Stimulated activated naive CD4-positive, alpha-beta T cell treated with Interleukin-2 at 50 U/mL for 16 hours (primary cell): Measurements from ENCODE around the gene WDR83.
"Not testable (repeated sequence)": the region's sequence is repeated elsewhere in the genome, so short reads cannot be mapped to it uniquely, and the experiment has no call there.

Experiments used
- DNase-seq: peaks from one replicate; lab custom pipeline; 2025; lab: John Stamatoyannopoulos, UW

Gene WDR83, protein sequence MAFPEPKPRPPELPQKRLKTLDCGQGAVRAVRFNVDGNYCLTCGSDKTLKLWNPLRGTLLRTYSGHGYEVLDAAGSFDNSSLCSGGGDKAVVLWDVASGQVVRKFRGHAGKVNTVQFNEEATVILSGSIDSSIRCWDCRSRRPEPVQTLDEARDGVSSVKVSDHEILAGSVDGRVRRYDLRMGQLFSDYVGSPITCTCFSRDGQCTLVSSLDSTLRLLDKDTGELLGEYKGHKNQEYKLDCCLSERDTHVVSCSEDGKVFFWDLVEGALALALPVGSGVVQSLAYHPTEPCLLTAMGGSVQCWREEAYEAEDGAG

DNA sequence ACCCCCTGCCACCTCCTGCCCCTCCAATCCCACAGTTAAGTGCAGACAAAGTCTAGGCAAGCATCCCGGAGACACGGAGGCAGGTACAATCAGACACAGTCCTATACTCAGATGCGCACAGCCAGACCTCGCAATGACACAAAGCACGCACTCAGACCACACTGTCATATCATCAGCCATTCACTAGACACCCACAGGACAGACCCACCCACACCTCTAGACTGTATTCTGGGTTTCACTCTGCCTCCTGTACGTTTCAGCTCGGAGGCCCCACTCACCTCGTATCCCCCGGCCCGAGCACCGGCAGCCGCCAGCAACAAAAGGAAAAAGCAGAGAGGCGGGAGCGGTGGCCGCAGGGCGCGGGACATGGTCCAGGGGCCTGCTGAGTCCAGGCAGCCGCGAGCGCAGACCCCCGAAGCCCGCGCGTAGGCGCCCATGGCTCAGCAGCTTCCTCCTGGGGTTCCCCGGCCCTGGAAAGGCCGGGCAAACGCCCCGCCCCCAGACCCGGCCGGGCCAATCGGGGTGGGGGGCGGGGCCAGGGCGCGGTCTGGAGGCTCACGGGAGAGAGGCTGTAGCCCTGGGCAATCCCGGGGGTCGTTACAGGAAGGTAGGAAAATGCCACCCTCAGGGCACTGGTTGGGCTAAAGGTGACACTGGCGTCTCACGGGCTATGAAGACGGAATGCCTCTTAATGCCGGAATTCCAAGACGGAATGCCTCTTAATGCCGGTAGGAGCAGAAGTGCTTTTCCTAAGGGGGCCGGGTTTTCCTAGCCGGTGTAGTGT is at the start of gene WDR83, which contains the start of gene MAN2B1:
Gene WDR83 (plus strand): TSS at position 543 of the 784 bp plus-strand sequence. CDS start 2,984 bp downstream, outside the sequence.
Gene MAN2B1 (minus strand): TSS at position 478 of the 784 bp plus-strand sequence. CDS start 41 bp downstream, at position 437.
- peak; percentile 81 for DNase-seq

- no peak for DNase-seq
Measured at GRCh38 chr19:12617646-12618045, 49.0 kb upstream of the WDR83 start.

GRCh38 chr19:12621253-12622024 is 45.2 kb upstream of the WDR83 start:
- DNase-seq: not testable (repeated sequence)

DNA sequence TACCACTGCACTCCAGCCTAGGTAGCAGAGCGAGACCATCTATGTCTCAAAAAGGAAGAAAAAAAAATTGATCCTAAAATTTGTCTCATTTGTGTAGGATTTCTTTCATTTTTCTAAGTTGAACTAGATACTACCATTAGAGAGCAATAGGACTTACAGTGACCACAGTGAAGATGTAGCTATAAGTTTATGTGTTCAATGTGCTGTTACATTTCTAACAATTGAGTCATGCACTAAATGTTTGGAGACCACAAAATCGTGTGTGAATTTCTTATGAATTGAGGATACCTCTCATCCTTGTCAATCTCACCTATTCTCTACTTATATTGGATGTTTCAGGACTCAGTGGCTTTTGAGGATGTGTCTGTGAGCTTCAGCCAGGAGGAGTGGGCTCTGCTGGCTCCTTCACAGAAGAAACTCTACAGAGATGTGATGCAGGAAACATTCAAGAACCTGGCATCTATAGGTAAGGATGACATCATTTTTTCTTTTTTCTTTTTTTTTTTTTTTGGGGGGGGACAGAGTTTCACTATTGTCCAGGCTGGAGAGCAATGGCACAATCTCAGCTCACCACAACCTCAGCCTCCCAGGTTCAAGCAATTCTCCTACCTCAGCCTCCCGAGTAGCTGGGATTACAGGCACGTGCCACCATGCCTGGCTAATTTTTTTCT is 43.1 kb upstream of the WDR83 start:
- no peak for DNase-seq

DNA sequence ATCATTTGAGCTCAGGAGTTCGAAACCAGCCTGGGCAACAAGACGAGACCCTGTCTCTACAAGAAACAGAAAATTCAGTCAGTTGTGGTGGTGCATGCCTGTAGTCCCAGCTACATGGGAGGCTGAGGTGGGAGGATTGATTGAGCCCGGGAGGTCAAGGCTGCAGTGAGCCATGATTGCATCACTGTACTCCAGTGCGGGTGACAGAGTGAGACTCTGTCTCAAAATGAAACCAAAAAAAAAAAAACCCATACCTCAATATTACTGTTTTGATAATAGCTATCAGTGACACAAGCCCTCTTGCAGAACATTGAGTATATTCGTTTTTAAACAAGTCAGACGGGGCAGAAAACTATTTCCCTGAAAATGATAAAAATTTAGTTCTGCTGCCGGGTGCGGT is 39.6 kb upstream of the WDR83 start:
- DNase-seq: no peak

DNA sequence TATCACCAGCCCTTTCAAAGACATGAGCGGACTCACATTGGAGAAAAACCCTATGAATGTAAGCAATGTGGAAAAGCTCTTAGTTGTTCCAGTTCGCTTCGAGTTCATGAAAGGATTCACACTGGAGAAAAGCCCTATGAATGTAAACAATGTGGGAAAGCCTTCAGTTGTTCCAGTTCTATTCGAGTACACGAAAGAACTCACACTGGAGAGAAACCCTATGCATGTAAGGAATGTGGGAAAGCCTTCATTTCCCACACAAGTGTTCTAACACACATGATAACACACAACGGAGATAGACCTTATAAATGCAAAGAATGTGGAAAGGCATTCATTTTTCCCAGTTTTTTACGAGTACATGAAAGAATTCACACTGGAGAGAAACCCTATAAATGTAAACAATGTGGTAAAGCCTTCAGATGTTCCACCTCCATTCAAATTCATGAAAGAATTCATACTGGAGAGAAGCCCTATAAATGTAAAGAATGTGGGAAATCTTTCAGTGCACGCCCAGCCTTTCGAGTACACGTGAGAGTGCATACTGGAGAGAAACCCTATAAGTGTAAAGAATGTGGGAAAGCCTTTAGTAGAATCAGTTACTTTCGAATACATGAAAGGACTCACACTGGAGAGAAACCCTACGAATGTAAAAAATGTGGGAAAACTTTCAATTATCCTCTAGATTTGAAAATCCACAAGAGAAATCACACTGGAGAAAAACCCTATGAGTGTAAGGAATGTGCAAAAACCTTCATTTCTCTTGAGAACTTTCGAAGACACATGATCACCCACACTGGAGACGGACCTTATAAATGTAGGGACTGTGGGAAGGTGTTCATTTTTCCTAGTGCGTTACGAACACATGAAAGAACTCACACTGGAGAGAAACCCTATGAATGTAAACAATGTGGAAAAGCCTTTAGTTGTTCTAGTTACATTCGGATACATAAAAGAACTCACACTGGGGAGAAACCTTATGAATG is 38.3 kb upstream of the WDR83 start:
- no peak for DNase-seq

DNA sequence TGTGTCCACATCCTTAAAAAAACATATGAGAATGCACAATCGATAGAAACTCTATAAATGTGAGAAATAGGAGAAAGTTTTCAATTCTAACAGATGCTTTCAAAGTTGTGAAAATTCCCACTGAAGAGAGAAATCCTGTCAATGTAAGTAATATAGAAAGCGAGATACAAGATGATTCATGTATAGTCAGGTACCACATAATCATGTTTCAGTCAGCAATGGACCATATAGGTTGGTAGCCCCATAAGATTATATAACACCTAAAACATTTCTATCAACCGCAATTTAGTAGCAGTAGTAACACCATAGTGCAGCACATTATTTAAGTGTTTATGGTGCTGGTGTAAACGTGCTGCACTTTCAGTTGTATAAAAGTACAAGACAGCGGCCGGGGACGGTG is 37.4 kb upstream of the WDR83 start:
- DNase-seq: no peak

- no peak for DNase-seq
Measured at GRCh38 chr19:12636631-12637030, 30.0 kb upstream of the WDR83 start.

GRCh38 chr19:12638611-12639182 is 27.9 kb upstream of the WDR83 start:
- no peak for DNase-seq

- DNase-seq: peak; percentile 86
Measured at GRCh38 chr19:12639901-12640613, 26.6 kb upstream of the WDR83 start.

DNA sequence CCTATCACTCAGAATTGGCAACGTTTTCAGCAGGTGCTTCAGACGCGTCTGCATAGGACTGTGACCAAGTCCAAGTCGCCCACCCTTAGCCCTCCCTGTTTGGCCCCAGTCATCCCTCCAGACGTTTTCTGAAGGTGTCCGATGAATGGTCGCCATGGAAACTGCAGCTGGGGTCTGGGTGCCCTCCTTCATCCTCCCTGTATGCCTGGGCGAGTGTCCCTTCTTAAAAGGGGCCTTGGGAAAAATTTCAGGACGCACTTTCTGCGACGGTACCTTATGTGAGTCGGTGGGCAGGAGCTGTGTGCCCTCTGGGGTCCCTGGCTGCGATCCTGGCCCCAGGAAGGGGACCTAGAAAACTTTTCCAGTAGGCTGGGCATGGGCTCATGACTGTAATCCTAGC is 25.2 kb upstream of the WDR83 start:
- DNase-seq: no peak

- no peak for DNase-seq
Measured at GRCh38 chr19:12642506-12642905, 24.1 kb upstream of the WDR83 start.

DNA sequence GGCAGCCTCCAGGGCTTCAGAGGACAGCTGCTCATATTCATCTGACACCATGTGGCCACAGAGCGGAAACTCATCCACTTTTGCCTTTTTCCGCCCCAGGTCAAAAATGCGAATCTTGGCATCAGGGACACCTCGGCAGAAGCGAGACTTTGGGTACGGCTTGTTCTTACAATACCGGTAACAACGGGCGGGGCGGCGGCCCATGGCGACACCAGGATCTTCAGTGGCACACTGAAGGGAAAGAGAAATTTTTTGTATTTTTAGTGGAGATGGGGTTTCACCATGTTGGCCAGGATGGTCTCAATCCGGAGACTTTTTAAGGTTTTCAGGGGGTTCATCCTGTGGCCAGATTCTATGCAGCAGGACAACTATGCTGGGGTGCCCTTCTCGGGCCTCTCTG is 22.9 kb upstream of the WDR83 start:
- DNase-seq: not testable (repeated sequence)

- no peak for DNase-seq
Measured at GRCh38 chr19:12646551-12646950, 20.1 kb upstream of the WDR83 start.

DNA sequence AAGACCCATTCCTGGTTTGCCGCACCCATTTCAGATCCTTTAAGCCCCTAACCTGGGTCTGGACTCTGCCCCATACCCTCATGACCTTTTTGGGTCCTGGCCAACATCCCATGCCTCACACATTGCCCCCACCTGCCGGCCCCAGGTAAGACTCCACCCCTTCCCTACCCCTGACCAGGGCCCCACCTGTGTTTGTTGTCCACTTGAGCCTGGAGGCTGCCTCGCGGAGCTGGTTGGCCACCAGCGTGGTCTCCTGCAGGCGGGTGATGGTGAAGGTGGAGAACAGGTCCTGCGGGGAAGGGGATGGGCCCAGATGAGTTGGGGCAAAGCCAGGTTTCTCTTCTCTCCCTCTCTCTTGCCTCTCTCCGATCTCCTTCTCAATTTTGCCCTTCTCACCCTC is 19.6 kb upstream of the WDR83 start:
- no peak for DNase-seq

- DNase-seq: no peak
Measured at GRCh38 chr19:12647490-12648071, 19.0 kb upstream of the WDR83 start.

DNA sequence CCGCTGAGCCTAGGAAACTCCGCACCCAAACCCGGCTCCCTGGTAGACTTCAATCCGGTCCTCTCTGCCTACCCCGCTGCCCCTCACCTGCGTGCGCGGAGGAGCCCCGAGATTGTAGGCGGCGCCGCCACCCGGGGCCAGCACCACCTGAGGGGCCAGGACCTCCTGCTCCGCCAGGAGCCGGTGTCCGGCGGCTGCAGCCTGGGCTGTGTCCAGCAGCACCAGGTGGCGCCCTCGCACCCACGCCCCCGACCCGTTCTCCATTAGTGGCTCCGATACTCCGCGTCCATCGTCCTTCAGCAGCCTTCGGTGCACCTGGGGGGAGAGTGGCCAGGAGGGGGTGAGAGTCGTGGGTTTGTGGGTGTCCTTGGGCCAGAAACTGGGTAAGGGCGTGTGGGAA is 18.5 kb upstream of the WDR83 start:
- DNase-seq: no peak

DNA sequence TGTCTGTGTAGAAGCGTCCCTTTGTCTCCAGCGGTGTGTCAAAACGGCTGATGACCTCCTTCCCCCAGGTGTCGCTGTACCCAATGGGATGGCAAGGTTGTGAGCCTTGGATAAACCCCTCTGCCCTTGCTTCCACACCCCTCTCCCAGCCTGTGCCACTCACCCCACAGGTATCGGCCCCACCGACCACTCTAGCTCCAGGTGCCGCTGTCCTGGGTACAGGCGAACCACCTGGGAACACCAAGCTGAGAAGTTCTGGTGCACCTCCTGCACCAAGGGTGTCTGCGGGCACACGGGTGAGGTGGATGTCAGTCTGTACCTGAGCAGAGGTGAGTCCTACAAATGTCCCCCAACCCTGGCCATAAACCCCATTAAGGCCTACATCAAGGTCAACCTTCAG is 16.7 kb upstream of the WDR83 start:
- DNase-seq: no peak

- DNase-seq: no peak
Measured at GRCh38 chr19:12652219-12652618, 14.4 kb upstream of the WDR83 start.
